Lung microvascular endothelial cell (primary cell): ENCODE measurements around the gene TYW1B. TPM values are rescaled to one million over a fixed set of nuclear protein-coding genes. Genes with fewer than 3 reads are reported as not detected.
"Not testable (repeated sequence)": the region's sequence is repeated elsewhere in the genome, so short reads cannot be mapped to it uniquely, and the experiment has no call there.

Experiments used
- DNase-seq, 2 donors: peaks; one replicate each; pipeline versions ENCODE4 v3.0.0 to v3.0.0-alpha.2; 2010; ENCODE audit warnings: low read depth in 2 of 2
- total RNA-seq: library from RNA; depleted of rRNA; stranded (reverse); fragments of >200 nt; gene quantifications from 2 replicates; pipeline ENCODE4 v1.2.1, GENCODE V29; 2014

Gene TYW1B
- total RNA-seq, 1 donor from 2014 or later: 5.4 TPM

DNA sequence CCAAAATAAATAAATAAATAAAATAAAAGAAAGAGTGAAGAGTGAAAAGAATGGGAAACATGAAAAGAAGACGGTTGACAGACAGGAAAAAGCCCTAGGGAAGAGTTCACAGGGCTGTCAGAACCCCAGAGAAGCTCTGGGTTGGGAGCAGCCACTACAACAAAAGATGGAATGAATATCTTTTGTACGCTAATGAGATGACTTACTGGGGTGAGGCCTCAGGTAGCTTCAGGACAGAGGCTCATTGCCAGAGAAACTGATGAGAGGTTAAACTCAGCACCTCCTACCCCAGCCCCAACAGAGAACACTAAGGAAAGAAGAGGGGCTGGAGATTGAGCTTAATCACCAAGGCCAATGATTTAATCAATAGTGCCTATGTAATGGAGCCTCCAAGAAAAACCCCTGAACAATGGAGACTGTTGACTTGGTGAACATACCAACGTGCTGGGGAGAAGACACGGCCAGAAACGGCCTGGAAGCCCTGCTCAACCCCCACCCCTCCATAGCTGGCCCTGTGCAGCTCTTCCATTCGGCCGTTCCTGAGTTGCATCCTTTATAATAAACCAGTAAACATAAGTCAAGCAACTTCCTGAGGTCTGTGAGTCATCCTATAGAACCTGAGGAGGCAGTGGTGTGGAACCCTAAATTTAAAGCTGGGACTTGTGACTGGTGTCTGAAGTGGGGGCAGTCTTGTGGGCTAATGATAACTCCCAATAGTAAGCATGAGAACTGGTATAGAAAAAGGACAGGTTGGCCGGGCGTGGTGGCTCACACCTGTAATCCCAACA, 11.4 kb downstream of the TYW1B start:
- DNase-seq: not testable (repeated sequence)

DNA sequence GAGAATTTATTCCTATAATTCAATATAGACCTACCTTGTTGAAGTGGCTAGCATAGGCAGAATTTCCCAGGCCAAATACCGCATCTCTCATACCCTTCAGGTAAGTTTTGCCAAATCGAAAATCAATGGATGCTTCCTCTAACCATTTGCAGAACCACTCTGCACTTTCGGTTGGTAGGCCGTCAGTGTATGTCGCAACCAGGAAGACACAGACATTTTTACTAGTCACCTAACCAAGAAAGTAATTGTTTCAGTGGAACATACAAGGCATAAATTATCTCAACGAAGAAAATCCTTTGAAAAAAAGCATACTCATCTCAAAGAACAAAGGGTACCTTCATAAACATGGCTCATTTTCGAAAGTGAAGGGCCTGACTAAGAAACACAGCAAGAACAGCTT, 17.6 kb downstream of the TYW1B start:
- DNase-seq: not testable (repeated sequence)

- not testable (repeated sequence) for DNase-seq
Observed at GRCh38 chr7:72808511-72808910, 19.5 kb downstream of the TYW1B start.

DNA sequence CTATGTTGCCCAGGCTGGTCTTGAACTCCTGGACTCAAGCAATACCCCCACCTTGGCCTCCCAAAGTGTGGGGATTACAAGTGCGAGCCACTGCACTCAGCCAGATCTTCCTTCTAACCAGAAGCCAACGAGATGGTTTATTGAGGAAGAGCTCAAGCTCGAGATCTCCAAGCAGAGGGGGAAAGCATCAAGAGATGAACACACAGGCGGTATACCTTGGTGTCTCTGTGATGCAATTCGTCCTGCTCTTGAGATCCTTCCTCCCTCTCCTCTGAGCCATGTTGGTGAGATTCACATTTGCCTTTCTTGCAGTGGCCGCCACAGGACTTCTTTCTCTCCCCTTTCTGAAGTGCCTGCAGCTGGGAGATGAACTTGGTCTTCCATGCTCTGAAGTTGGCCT, 21.1 kb downstream of the TYW1B start:
- DNase-seq: not testable (repeated sequence)

DNA sequence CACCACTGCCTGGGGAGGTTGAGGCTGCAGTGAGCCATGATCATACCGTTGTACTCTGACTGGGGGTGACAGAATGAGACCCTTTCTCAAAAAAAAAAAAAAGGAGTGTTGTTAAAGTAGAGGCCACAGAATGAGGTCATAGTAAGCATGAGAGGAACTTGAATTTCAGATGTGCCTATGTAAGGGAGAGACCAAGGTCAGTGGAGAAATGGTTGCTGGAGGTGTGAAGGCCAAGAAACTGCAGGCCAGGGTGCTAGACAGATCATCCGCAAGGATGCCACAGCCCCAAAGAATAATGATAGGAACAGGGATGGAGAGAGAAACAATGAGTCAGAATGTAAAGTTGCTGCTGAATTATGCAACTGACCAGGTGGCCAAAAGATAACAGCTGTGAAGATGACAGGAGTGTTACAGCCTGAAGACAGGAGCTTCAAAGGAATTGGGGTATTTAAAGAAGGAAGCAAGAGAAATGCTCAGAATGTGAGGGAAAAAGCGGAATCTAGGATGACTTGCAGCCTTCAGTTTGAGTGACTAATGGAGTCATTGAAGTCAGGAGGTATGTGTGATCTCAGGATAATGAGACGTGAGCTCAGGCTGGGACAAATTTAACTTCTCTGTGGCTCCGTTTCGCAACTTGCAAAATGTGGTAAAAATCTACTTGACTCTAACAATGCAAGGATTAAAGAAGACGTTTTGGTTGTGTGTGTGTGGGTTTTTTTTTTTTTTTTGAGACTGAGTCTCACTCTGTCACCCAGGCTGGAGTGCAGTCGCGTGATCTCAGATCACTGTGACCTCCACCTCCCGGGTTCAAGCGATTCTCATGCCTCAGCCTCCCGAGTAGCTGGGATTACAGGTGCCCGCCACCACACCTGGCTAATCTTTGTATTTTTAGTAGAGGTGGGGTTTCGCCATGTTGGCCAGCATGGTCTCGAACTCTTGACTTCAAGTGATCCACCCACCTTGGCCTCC, 22.2 kb downstream of the TYW1B start:
- DNase-seq: no peak

DNA sequence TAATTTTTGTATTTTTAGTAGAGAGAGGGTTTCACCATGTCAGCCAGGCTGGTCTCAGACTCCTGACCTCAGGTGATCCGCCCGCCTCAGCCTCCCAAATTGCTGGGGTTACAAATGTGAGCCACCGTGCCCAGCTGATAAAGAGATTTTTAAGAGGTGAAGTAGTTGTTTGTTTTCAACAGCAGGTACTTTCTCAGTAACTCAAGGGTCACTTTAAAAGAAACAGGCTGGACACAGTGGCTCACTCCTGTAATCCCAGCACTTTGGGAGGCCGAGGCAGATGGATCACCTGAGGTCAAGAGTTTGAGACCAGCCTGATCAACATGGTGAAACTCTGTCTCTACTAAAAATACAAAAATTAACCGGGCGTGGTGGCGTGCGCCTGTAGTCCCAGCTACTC, 24.2 kb downstream of the TYW1B start:
- not testable (repeated sequence) for DNase-seq

DNA sequence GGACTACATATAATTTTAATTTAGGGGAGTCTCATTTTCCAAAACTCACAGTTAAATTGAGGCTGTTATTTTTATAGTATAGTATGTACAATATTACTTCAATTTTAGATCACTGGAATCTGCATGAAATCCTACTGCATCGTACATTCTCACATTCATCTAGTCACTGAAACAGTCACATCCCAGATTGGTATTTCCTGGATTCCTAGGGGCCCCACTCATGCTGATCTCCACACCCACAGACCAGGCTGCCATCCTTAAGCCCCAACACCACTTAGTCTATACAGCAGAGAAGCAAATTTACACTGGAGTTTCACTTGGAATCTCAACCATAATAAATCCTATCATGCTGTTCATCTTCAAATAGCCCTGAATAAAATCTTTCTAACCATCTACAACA, 26.4 kb downstream of the TYW1B start:
- DNase-seq: peak; percentile 13 to 53

DNA sequence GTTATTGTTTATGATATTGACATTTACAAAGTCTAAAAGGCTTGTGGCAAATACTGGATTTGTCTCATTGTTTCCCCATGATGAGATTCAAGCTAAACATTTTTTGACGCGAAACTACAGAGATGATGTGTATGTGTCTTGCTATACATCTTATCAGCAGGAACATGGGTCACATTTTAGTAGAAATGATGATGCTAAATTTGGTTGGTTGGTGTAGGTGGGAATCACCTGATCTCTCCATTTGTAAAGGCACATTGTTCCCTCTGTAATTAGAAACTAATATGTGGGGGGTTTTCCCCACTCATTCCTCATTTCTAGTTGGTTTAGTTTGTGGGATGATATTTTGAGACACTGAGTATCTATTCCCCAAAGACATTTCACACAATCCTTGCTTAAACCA, 32.6 kb downstream of the TYW1B start:
- not testable (repeated sequence) for DNase-seq

GRCh38 chr7:72793791-72794190, 34.2 kb downstream of the TYW1B start:
- DNase-seq: no peak

DNA sequence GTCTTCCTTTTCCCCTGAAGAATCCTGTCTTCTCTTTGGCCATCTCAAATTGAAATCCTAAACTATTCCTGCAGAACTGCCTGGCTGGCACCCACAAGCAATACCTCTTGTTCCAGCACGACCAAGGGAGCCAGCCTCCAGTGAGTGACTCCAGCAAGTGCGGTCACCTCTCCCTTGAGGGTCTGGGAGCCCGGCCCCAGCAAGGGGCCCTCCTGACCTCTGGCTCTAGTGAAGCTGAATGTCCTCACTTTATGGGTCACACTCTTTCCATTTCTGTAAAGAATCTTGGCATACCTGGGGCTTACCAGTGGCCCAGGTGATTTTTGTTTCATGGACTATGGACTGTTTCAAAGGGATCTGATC, 37.3 kb downstream of the TYW1B start:
- not testable (repeated sequence) for DNase-seq

DNA sequence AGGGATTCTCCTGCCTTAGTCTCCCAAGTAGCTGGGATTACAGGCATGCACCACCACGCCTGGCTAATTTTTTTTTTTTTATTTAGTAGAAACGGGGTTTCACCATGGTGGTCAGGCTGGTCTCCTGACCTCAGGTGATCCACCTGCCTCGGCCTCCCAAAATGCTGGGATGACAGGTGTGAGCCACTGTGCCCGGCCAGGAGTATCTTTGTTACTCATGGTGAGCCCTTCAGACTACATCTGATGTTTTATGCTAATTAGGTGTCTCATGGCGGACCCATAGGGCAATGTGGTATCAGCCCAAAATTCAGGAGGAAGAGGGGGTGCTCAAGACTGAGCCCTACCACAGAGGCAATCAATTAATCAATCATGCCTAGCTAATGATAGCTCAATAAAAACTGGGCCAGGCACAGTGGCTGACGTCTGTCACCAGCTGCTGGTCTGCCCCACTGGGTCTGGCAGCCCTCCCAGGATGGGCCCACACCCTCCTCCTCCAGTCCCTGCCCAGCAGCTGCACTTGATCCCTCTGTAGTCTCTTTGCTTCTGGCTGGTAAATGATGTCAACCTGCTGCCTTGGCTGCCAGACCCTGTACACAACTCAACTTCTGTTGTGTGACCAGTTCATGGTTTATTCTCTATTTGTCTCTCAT, 37.8 kb downstream of the TYW1B start:
- not testable (repeated sequence) for DNase-seq

GRCh38 chr7:72785166-72785955, 42.6 kb downstream of the TYW1B start:
- no peak for DNase-seq

DNA sequence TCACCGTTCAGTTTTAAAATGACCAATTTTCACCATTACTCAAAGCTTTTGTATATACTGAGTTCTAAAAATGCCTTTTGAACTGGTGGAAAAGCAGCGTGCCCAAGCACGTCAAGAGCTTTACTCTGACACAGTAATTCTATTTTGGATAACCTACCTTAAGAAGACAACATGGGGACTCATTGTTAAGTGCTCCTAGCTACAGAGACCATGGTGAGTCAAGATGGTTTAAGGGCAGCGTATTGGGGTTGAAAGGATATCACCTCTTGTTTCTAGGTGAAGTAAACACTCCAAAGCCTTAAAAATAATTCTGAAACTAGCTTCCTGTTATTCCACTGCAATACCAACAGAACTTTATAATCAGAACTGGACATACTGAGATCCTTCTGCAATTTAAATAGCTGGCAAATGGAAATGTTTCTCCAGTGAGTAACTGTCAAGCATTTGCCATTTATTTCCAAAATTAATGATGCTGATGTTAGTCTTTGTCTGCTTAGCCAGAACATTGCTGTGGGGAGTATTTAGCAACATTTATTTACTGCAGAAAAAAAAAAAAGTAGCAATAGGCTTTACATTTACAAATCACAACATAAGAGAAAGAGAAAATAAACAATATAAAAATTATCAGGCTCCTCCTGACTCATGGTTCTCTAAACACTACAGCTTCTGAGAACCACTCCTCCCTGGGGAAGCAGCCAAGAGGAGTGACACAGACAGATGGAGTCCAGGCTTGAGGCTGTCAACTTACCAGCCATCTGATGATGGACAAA, 44.2 kb downstream of the TYW1B start:
- DNase-seq: peak; percentile 45 to 82

DNA sequence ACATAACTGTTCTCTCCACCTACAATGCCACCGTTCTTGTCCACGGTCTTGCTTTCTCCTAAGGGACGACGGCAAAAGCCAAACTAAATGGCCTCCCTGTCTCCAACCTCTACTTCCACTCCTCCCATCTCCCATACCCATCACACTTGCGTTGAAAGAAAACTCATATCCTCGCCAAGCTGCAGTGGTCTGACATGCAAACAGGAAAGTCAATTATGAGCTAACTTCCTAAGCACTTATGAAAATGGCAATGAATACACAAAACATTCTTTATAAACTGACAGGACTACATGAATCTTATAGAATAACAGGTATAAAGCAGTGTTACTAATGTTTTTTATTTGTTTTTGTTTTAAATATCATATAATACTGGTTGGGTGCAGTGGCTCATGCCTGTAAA, 46.4 kb downstream of the TYW1B start:
- DNase-seq: peak; percentile 82 to 88

DNA sequence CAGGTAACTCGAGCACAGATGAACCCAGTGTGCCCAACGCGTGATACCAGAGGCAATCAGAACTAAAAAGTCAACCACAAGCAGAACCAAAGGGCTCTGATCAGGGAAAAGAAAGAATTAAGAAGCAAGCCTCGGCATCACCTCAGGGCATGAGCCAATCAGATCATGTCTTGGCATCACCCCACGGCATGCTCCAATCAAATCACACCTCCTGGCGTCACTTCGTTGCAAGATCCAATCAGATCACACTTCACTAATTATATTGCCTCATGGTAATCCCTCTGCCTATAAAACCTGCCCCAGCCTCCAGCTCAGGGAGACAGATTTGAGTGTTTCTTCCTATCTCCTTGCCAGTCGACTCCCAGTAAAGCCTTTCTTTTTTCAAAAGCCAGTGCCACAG, 46.8 kb downstream of the TYW1B start:
- no peak for DNase-seq

DNA sequence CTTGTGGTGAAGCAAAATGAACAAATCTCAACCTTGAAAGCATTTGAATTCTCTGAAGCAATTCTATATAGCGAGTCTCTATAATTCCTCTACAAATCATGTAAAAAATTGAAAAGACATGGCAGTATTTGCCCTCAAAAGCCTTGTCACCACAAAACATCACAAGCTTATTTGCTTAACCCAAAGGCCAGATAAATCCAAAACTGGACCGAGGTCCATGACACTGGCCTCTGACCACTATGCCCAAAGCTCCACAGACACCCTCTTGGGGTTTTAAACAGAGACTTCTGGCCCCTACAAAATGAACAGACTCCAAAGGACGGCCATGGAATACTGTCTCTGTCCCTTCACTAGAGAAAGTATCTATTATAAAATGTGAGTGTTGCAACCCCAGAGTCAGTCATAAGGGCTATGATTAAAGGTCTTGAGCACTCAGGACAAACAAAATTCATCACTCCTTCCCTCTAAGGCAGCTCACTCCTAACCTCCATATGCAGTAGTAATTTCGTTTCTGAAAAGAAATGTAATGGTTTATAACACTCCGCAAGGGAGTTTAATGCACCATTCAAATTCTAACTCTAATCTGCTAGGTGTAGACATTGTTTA, 47.6 kb downstream of the TYW1B start:
- DNase-seq: not testable (repeated sequence)

DNA sequence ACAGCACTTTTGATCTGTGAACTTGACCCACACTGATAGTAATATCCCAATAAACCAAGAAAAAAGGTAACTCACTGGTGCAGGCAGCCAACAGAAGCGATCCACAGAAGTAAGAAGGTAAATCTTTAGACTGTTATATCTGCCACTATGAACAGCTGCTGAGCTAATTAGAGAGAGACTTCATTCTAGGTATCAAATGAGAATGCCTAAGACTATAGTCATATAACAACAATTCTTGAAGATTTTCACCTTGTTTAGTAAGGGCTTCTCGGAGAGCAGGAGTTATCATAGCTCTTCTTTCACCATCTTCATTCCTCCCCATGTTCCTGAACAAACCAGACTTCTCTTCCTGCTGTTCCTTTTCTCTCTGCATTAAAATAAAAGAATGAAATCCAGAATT, 50.8 kb downstream of the TYW1B start:
- DNase-seq: not testable (repeated sequence)

DNA sequence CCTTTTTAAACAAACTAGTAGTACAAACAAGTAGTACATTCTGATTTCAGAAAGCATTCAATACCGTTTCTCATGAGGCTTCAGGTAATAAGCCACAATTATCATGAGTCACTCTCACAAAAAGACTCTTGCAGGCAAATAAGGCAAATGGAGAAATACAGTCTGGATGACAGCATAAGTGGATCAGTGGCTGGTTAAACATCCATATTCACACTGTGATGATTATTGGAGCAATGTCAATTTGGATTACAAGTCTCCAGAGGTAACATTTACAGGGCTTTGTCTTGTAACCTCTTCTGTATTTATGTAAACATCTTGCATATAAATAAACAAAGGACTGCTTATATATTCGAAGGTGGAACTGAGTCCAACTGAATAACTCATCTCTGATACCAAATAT, 55.4 kb downstream of the TYW1B start:
- not testable (repeated sequence) for DNase-seq

- DNase-seq: not testable (repeated sequence)
Observed at GRCh38 chr7:72766994-72767393, 61.0 kb downstream of the TYW1B start.

GRCh38 chr7:72760602-72761001, 67.4 kb downstream of the TYW1B start:
- no peak for DNase-seq
